Esophagus muscularis mucosa (tissue), 4 donors: Measurements from ENCODE around the gene HOOK1.

Experiments used
- EP300 ChIP-seq: sonication (generic); formaldehyde crosslinking; IDR thresholded peaks from one replicate; pipeline ENCODE4 v1.6.1; 2017; ENCODE audit warnings: antibody characterized with exemption
- POLR2A ChIP-seq: fragments of 450-650 bp; IDR thresholded peaks from one replicate; pipeline ENCODE4 v1.6.1; 2017; ENCODE audit warnings: antibody characterized with exemption, moderate library complexity, mild to moderate bottlenecking, low read depth
- POLR2AphosphoS5 ChIP-seq, 2 donors: sonication (generic); formaldehyde crosslinking; IDR thresholded peaks; one replicate each; pipeline ENCODE4 v1.6.1; 2017; ENCODE audit warnings: antibody characterized with exemption in 2 of 2
- TF ChIP-seq, protein P1 (sequence below), 3 experiments: fragments of 200-600 bp in 2 of 3; fragments of 450-650 bp in 1 of 3; sonication (generic) in 2 of 3; IDR thresholded peaks; one replicate each; pipeline ENCODE4 v1.5.1; 2017 to 2019; ENCODE audit warnings: antibody characterized with exemption in 3 of 3, mild to moderate bottlenecking in 2 of 3, moderate library complexity in 1 of 3

DNA sequence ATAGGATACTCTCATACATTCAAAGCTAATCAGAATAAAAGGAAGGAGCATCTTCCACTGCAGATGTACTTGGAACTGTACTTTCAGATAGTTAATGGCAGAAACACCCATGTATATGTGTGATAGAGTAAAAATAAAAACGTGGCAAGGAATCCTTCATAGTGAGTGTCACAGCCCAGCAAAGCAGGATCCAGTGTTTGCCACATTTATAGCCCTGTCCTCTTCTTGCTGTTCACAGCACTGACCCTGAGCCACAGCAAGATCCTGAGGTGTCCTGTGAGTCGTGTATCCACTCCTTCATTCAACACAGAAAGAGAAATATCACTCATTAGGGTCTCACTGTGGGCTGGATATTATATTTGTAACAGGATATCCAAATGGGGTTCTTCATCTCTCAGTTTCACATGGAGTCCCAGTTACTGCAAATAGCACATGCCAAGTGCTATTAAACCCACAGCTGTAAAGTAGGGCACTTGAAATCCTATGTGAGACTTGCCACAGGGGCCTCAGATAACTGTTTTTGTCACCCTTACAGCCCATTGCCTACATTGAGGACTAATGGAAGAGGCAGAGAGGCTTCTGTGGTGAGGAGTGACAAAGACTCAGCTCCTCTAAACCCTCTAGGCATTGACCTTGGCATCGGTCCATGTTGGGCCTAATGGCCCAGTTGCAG, 70.5 kb downstream of the HOOK1 start:
- TF ChIP-seq POLR2A (no peak), EP300 (no peak), POLR2AphosphoS5 (IDR thresholded peaks at IDR 0.05) (no peak)
- TF ChIP-seq, protein P1, sequence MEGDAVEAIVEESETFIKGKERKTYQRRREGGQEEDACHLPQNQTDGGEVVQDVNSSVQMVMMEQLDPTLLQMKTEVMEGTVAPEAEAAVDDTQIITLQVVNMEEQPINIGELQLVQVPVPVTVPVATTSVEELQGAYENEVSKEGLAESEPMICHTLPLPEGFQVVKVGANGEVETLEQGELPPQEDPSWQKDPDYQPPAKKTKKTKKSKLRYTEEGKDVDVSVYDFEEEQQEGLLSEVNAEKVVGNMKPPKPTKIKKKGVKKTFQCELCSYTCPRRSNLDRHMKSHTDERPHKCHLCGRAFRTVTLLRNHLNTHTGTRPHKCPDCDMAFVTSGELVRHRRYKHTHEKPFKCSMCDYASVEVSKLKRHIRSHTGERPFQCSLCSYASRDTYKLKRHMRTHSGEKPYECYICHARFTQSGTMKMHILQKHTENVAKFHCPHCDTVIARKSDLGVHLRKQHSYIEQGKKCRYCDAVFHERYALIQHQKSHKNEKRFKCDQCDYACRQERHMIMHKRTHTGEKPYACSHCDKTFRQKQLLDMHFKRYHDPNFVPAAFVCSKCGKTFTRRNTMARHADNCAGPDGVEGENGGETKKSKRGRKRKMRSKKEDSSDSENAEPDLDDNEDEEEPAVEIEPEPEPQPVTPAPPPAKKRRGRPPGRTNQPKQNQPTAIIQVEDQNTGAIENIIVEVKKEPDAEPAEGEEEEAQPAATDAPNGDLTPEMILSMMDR (IDR thresholded peaks at IDR 0.05): no peak
